Activated CD4-positive, alpha-beta T cell treated with anti-CD3 and anti-CD28 coated beads, Interleukin-2, amount 10 ng/mL, durations not matched to agents 24 days and 14 days (primary cell): Measurements from ENCODE around the gene LDHB. TPM values are rescaled to one million over a fixed set of nuclear protein-coding genes. Genes with fewer than 3 reads are reported as not detected.

Experiments
- DNase-seq: peaks from one replicate; pipeline ENCODE4 v3.0.0; 2022
- H3K27ac Mint-ChIP-seq: one replicate; pipeline ENCODE4 v1.8.0; 2022; ENCODE audit warnings: mild to moderate bottlenecking, mixed read lengths
- H3K27me3 Mint-ChIP-seq: one replicate; pipeline ENCODE4 v1.8.0; 2022; ENCODE audit warnings: mixed read lengths
- H3K36me3 Mint-ChIP-seq: one replicate; pipeline ENCODE4 v1.8.0; 2022; ENCODE audit warnings: low read depth, mild to moderate bottlenecking, mixed read lengths
- H3K4me1 Mint-ChIP-seq: one replicate; pipeline ENCODE4 v1.8.0; 2021; ENCODE audit warnings: mixed read lengths
- H3K4me3 Mint-ChIP-seq: one replicate; pipeline ENCODE4 v1.8.0; 2022; ENCODE audit warnings: mild to moderate bottlenecking, moderate library complexity, mixed read lengths
- H3K9me3 Mint-ChIP-seq: one replicate; pipeline ENCODE4 v1.8.0; 2021; ENCODE audit warnings: mixed read lengths
- intact Hi-C: fragments of 100-400 bp; cut with micrococcal nuclease; formaldehyde crosslinking; loops from one replicate; pipeline ENCODE4 v1.15.1; 2023
- total RNA-seq: library from RNA; stranded (reverse); gene quantifications from 2 replicates; pipeline ENCODE4 v1.2.3, GENCODE V29; 2022

The LDHB gene
- total RNA-seq: 1,574 and 1,607 TPM in 2 replicates

DNA sequence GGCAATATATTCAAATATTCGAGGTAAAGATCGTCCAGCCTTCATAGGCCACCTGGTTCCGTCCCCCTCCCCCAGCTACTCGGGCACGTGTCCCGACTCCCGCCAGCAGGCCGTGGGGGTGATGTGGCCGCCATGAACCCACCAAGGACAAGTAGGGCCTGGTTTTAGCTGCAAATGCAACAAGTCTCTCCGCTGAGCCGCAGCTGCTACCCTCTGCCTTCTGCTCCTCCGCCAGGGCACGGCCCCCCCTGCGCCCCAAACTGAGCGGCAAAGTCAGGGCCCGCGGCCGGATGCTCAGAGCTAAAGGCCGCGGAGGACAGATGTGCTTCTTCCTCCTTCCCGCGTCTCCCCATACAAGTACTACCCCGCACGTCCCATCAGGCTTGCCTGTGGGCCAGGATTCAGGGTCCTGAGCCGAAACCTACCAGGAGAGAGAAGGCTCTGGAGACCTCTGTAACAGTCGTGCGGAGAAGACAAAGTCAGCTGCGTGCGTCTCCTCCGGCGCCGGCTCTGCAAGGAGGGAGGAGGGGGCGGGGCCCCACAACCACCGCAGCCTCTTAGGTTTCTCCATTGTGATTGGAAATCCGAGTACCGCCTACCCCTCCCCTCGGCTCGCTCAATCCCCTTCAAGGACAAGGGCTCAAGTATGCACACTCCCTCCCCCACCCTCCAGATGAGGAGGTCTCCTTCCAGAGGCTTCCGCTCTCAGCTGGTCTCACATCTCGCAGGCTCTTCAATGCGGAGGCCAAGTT is at the start of gene LDHB:
LDHB (minus strand) TSS at position 517 of the 752 bp plus-strand sequence. CDS start 3,171 bp downstream, outside the sequence.
- H3K36me3 Mint-ChIP-seq: peaks cover 43% of the 10 kb centered on the region
- intact Hi-C loops: loop anchor here (1.0 to 5.0 kb wide), 8 partner anchors 8 to 885 kb away; partner anchors contain the start of genes C2CD5, GOLT1B, PYROXD1 and RECQL
- H3K4me1 Mint-ChIP-seq: peaks cover 37% of the 10 kb centered on the region
- no peaks in the 10 kb centered on the region for H3K9me3 Mint-ChIP-seq
- peak; percentile 98 for DNase-seq
- H3K27ac Mint-ChIP-seq: peak within 1 kb of the TSS; percentile 99
- peak within 1 kb of the TSS; percentile 93 for H3K4me3 Mint-ChIP-seq
- H3K27me3 Mint-ChIP-seq: peaks cover 3% of the 10 kb centered on the region

DNA sequence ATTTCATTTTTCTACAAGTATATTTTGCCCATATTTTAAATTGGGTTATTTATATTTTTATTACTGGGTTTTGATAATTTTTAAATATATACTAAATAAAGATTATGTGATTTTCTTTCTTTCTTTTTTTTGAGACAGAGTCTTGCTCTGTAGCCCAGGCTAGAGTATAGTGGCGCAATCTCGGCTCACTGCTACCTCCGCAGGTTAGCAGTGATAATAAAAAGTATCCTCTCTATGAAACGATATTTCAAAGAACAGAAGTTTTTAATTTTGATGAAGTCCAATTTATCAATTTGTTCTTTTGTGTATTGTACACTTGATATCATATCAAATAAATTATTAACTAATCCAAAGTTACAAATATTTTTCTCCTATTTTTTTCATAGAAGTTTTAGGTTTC is 47.2 kb upstream of the LDHB start:
- intact Hi-C loops: no loop called here
- Mint-ChIP-seq H3K9me3 (no peaks in the 10 kb centered on the region), H3K27me3 (peaks cover 22% of the 10 kb centered on the region), H3K36me3 (no peaks in the 10 kb centered on the region), H3K4me3 (no peak overlapping the region), H3K27ac (no peak overlapping the region), H3K4me1 (no peaks in the 10 kb centered on the region)
- DNase-seq: no peak

DNA sequence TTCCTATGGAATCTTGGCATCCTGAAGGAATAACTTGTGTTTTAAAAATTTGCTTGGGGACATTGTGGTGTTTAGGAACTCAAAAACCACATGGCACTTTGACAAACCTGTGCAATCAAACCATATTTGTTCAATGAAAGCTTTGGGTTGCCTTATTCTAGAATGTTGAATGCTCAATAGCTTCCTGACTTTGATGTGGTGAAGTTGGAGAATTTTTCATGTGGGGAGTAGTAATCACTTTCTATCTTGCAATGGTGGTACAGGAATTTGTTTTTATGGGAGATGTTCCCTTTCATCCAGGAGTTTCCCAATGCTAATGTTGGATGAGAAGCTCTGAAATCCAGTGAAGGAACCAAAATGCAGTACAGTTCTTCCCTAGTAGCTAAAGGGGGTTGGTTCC is 42.2 kb upstream of the LDHB start:
- intact Hi-C loops: loop anchor here (2.0 to 5.0 kb wide), 2 partner anchors 319 to 637 kb away; no protein-coding TSS in a partner anchor
- H3K4me3 Mint-ChIP-seq: no peak overlapping the region
- H3K27me3 Mint-ChIP-seq: peaks cover 15% of the 10 kb centered on the region
- no peak for DNase-seq
- no peaks in the 10 kb centered on the region for H3K9me3 Mint-ChIP-seq
- no peak overlapping the region for H3K27ac Mint-ChIP-seq
- no peaks in the 10 kb centered on the region for H3K36me3 Mint-ChIP-seq
- no peaks in the 10 kb centered on the region for H3K4me1 Mint-ChIP-seq

DNA sequence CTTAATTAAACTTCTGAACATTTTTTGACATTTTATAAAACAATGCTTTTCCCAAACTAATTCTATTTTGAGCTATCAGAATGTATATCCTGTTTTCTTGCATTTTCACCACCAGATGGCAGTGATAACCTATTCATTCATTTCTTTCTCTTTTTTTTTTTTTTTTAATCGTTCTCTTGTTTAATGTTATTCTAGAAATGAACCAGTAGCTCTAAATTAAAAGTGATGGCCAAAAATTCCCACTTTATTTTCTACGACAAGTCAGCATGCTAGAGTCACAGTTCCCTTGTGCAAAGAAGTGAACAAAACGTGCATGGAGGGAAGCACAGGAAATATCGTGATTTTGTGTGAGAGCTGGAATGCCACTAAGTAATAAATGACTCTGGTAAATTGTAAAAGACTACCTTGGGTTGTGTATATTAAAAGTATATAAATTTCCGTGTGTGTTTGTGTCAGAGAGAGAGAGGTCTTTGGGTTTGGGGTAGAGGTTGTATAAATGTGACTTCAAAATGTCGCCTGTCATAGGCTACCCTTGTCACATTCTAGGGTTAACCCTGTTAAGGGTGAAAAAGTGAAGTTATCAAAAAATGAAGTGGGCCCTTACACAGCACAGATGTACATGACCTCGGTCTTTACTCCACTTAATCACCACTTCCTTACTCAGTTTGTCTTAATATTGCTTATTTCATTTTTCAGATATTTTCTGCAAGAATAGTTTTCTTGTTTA is 40.4 kb upstream of the LDHB start:
- DNase-seq: no peak
- Mint-ChIP-seq H3K36me3 (no peaks in the 10 kb centered on the region), H3K4me3 (no peak overlapping the region), H3K27me3 (peaks cover 10% of the 10 kb centered on the region), H3K27ac (no peak overlapping the region), H3K9me3 (no peaks in the 10 kb centered on the region), H3K4me1 (no peaks in the 10 kb centered on the region)
- intact Hi-C loops: loop anchor here (1.0 to 5.0 kb wide), 3 partner anchors 321 to 745 kb away; no protein-coding TSS in a partner anchor

DNA sequence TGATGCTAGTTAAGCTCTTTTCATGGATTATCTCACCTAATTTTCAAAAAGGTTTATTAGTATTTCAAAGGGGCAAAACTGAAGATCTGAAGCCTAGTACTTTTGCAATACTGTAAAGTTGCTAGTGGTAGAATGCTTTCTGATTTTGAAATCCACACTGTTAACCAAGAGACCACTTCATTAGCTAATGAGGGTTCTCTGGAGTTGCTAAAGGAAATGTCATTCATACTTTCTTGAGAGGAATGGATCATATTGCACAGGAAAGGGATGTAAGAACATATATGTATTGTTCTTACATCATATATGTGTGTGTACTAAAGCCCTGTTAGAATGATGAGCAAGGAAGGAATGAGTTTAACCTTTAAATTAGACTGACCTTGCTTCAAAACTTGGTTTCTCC is 39.0 kb upstream of the LDHB start:
- Mint-ChIP-seq H3K27ac (no peak overlapping the region), H3K36me3 (no peaks in the 10 kb centered on the region), H3K4me3 (no peak overlapping the region), H3K9me3 (no peaks in the 10 kb centered on the region), H3K27me3 (peaks cover 5% of the 10 kb centered on the region), H3K4me1 (no peaks in the 10 kb centered on the region)
- DNase-seq: no peak
- intact Hi-C loops: loop anchor here (5.0 kb wide), 1 partner anchor 641 kb away; no protein-coding TSS in a partner anchor

DNA sequence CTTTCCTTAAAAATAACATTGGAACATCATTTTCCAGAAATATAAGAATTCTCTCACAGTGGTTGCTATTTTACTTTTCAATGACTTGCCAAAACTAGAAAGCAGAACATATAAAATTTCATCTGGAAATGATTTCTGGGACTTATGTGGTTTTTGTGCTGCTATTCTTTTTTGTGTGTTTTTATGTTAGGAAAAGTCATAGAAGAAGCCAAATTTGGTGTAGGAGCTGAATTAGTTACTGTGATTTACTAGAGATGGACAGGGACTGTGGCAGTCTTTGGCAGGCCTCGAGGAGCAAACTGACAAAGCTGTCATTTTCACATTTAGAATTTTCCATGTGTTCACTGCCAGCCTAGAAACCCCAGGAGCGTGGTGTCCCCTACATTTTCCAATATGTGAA is 38.3 kb upstream of the LDHB start:
- H3K4me1 Mint-ChIP-seq: no peaks in the 10 kb centered on the region
- intact Hi-C loops: loop anchor here (5.0 kb wide), 1 partner anchor 641 kb away; no protein-coding TSS in a partner anchor
- DNase-seq: no peak
- no peak overlapping the region for H3K4me3 Mint-ChIP-seq
- peaks cover 3% of the 10 kb centered on the region for H3K27me3 Mint-ChIP-seq
- H3K36me3 Mint-ChIP-seq: no peaks in the 10 kb centered on the region
- no peaks in the 10 kb centered on the region for H3K9me3 Mint-ChIP-seq
- no peak overlapping the region for H3K27ac Mint-ChIP-seq

DNA sequence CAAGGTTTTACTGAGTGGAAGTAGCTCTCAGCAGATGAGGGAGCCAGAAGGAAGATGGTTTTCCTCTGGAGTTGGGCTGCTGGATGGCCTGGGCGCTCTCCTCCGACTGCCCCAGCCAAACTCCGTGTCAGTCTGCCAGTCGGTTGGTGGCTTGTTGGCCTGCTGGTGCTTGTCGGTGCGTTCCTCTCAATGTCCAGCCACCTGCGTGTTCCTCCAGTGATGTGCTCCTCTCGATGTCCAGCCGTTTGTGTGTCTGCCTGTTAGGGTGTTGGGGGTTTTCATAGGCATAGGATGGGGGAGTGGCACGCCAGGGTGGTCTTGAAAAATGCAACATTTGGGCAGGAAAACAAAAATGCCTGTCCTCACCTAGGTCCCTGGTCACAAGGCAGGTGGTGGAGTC is 37.0 kb upstream of the LDHB start:
- H3K9me3 Mint-ChIP-seq: peaks cover 3% of the 10 kb centered on the region
- H3K4me1 Mint-ChIP-seq: peaks cover 11% of the 10 kb centered on the region
- H3K4me3 Mint-ChIP-seq: no peak overlapping the region
- DNase-seq: no peak
- H3K27me3 Mint-ChIP-seq: peaks cover 2% of the 10 kb centered on the region
- H3K27ac Mint-ChIP-seq: no peak overlapping the region
- intact Hi-C loops: loop anchor here (5.0 kb wide), 1 partner anchor 643 kb away; no protein-coding TSS in a partner anchor
- peaks cover 2% of the 10 kb centered on the region for H3K36me3 Mint-ChIP-seq

DNA sequence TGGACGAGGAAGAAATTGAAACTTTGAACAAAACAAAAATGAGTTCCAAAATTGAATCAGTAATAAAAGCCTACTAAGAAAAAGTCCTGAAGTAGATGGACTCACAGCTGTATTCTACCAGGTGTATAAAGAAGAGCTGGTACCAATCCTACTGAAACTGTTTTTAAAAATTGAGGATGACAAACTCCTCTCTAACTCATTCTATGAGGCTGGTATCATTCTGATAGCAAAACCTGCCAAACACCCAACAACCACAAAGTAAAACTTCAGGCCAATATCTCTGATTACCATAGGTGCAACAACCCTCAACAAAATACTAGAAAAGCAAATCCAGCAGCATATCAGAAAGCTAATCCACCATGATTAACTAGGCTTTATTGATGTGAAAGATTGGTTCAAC is 33.9 kb upstream of the LDHB start:
- Mint-ChIP-seq H3K4me1 (peaks cover 12% of the 10 kb centered on the region), H3K9me3 (peaks cover 12% of the 10 kb centered on the region)
- intact Hi-C loops: no loop called here

DNA sequence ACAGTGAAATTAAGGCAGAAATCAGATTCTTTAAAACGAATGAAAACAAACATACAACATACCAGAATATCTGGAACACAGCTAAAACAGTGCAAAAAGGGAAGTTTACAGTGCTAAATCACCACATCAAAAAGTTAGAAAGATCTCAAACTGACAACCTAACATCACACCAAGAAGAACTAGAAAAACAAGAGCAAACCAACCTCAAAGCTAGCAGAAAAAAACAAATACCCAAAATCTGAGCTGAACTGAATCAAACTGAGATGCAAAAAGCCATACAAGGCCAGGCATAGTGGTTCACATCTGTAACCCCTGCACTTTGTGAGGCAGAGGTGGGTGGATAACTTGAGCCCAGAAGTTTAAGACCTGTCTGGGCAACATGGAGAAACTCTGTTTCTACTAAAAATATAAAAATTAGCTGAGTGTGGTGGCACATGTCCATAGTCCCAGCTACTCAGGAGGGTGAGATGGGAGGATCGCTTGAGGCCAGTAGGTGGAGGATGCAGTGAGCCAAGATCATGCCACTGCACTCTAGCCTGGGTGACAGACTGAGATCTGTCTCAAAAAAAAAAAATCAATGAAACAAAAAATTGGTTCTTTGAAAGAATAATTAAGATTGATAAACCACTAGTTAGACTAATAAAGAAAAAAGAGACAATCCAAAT is 33.2 kb upstream of the LDHB start:
- H3K9me3 Mint-ChIP-seq: peaks cover 12% of the 10 kb centered on the region
- peak overlapping the region; percentile 5 for H3K4me3 Mint-ChIP-seq
- H3K27ac Mint-ChIP-seq: peak overlapping the region; percentile 25
- intact Hi-C loops: no loop called here
- H3K4me1 Mint-ChIP-seq: peaks cover 12% of the 10 kb centered on the region
- peaks cover 2% of the 10 kb centered on the region for H3K27me3 Mint-ChIP-seq
- H3K36me3 Mint-ChIP-seq: peaks cover 5% of the 10 kb centered on the region
- DNase-seq: no peak

More for the DNA sequence above, 33.9 kb upstream of the LDHB start:
- Mint-ChIP-seq H3K36me3 (peaks cover 5% of the 10 kb centered on the region), H3K27me3 (peaks cover 2% of the 10 kb centered on the region), H3K4me3 (no peak overlapping the region), H3K27ac (no peak overlapping the region)
- DNase-seq: no peak

DNA sequence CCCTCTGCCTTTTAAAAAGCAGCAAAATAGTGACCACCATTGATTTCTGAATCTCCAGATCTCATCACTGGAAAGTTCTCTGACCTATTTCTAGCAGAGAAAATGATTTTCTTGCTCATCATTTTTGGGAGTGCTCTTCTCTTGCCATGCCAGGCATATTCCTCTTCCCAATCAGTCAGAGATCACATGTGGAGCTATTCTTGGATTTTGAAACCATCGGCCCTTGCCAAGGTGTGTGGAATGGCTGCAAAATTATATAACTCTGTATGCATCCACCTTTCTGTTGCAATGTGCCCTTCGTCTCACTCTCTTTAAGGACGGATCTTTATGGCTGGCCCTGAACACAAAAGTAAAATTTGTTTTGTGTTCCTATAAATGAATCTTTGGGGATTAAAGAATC is 25.5 kb upstream of the LDHB start:
- peaks cover 8% of the 10 kb centered on the region for H3K27me3 Mint-ChIP-seq
- peaks cover 12% of the 10 kb centered on the region for H3K4me1 Mint-ChIP-seq
- no peaks in the 10 kb centered on the region for H3K36me3 Mint-ChIP-seq
- DNase-seq: no peak
- no peak overlapping the region for H3K4me3 Mint-ChIP-seq
- H3K9me3 Mint-ChIP-seq: no peaks in the 10 kb centered on the region
- intact Hi-C loops: loop anchor here (10.0 kb wide), 1 partner anchor 738 kb away; no protein-coding TSS in a partner anchor
- no peak overlapping the region for H3K27ac Mint-ChIP-seq

DNA sequence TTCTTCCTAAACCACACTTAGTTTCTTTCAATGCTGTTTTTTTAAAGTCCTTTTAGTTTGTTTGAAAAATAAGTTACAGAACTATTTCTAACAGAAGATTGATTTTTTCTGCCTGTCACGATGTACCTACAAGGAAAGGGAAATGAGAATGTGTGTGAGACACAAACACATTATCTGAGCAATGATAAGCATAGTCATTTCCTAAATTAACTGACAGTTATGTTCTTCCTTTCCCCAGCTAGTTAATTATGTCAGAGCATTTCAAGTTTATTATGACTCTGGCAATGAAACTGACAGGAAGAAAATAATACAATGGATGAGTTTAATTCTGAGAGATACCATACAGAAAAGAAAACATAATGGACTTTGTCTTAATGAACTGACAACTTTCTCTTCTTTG is 21.3 kb upstream of the LDHB start:
- H3K4me3 Mint-ChIP-seq: no peak overlapping the region
- H3K9me3 Mint-ChIP-seq: no peaks in the 10 kb centered on the region
- no peak for DNase-seq
- no peaks in the 10 kb centered on the region for H3K36me3 Mint-ChIP-seq
- H3K27ac Mint-ChIP-seq: peak overlapping the region; percentile 21
- peaks cover 4% of the 10 kb centered on the region for H3K27me3 Mint-ChIP-seq
- H3K4me1 Mint-ChIP-seq: peaks cover 32% of the 10 kb centered on the region
- intact Hi-C loops: loop anchor here (2.0 to 5.0 kb wide), 3 partner anchors 64 to 367 kb away; partner anchors contain the start of genes GOLT1B and RECQL

DNA sequence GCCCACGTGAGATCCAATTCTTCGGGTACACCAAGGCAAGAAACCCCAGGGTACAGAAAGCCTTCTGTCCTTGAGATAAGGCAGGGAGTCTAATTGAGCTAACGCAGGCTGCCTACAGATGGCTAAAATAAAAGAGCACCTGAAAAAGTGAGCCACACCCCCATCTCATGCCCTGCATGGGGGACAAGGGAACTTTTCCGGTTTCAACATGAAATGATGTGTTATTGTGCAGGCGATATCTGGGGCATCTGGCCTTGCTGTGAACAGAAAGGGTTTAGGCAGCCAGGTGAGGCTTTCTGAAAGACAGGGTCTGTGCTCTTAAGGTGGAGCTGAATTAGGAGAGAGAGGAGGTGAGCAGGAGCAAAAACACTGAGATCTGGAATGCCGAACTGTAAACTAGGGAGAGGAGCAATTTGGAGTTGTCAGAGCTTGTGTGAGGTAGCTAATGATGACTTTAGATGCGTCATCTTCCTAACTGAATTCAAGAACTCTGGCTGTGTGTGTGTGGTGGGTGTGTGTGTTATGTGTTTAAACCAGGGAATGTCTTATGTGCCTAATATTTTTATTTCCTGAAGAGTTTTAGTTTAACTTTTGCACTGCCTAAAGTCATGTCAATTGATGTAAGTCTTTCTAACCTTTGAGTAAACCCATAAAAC is 20.1 kb upstream of the LDHB start:
- no peak overlapping the region for H3K4me3 Mint-ChIP-seq
- H3K27me3 Mint-ChIP-seq: no peaks in the 10 kb centered on the region
- DNase-seq: no peak
- peaks cover 32% of the 10 kb centered on the region for H3K4me1 Mint-ChIP-seq
- H3K9me3 Mint-ChIP-seq: no peaks in the 10 kb centered on the region
- H3K36me3 Mint-ChIP-seq: no peaks in the 10 kb centered on the region
- intact Hi-C loops: loop anchor here (2.0 to 5.0 kb wide), 3 partner anchors 63 to 365 kb away; partner anchors contain the start of genes GOLT1B and RECQL
- peak overlapping the region; percentile 57 for H3K27ac Mint-ChIP-seq

DNA sequence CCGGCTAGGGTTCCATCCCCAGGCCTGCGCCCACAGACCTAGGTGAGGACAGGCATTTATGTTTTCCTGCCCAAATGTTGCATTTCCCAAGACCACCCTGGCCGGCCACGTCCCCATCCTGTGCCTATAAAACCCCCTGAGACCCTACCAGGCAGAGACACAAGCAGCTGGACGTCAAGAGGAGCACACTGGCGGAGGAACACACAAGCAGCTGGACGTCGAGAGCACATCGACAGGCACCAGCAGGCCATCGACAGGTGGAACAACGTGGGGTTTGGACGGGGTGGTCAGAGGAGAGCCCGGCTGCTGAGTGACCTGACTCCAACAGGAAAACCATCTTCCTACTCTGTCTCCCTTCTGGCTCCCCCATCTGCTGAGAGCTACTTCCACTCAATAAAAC is 19.6 kb upstream of the LDHB start:
- DNase-seq: no peak
- intact Hi-C loops: loop anchor here (5.0 kb wide), 2 partner anchors 175 to 365 kb away; partner anchors contain the start of genes GOLT1B and RECQL
- Mint-ChIP-seq H3K27me3 (peaks cover under 1% of the 10 kb centered on the region), H3K36me3 (no peaks in the 10 kb centered on the region), H3K9me3 (no peaks in the 10 kb centered on the region), H3K4me3 (no peak overlapping the region), H3K27ac (no peak overlapping the region), H3K4me1 (peaks cover 32% of the 10 kb centered on the region)
